GM21529 (cell line): ENCODE results near the gene RPL36AL.
"Not testable (repeated sequence)": the region's sequence is repeated elsewhere in the genome, so short reads cannot be mapped to it uniquely, and the experiment has no call there.

ENCODE experiments used
- ATAC-seq: cut with Tn5 transposase; IDR thresholded peaks from one replicate; pipeline ENCODE4 v1.9.1; 2021; ENCODE audit not compliant: unreplicated experiment

The RPL36AL gene

DNA sequence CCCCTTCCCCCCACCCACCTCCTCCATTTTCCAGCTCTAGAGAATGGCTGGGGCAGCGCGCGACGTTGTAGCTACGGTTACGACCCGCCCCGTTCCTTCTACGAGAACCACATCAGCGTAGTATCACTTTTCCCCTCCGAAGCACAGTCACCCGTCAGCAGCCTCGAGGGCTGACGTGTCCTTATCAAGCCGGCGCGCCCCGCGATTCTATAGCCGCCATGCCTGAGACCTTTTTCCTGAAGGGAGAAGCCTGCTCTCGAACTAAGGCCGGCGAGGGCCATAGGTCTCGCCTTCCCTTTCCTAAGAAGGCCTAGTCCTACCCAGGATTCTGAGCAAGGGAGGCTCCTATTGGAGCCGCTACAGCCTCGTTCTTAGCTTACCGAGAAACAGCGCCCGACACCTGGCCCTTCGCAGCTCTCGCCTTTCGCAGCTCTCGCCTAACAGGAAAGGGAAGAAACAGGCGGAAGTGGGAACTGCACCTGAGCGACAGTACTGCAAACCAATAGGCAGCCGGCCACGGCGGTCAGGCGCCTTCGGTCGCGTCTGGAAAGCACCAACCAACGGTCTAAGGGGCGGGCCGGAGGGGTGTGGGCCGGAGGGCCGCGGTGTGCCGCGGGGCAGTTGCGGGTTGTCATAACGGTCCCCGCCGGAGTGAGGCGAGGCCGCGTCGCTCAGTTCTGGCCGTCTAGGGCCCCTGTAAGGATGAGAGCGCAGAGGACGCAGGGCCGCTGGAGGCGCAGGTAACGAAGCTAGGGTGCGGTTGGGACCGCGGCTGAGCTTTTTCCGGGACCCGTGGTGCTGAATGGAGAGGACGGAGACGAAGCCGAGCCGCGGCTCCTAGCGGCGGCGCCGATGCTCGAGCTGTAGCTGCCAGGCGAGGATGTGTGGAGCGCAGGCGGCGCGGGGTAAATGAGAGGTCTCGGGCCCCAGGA, at the start of gene RPL36AL, which contains the start of gene MGAT2:
TSS of gene RPL36AL (minus strand) at position 445 of the 932 bp plus-strand sequence. CDS start 1,522 bp downstream, outside the sequence.
TSS of gene MGAT2 (plus strand) at position 618 of the 932 bp plus-strand sequence. CDS start 470 bp downstream, outside the sequence.
- peak; percentile 91 for ATAC-seq

DNA sequence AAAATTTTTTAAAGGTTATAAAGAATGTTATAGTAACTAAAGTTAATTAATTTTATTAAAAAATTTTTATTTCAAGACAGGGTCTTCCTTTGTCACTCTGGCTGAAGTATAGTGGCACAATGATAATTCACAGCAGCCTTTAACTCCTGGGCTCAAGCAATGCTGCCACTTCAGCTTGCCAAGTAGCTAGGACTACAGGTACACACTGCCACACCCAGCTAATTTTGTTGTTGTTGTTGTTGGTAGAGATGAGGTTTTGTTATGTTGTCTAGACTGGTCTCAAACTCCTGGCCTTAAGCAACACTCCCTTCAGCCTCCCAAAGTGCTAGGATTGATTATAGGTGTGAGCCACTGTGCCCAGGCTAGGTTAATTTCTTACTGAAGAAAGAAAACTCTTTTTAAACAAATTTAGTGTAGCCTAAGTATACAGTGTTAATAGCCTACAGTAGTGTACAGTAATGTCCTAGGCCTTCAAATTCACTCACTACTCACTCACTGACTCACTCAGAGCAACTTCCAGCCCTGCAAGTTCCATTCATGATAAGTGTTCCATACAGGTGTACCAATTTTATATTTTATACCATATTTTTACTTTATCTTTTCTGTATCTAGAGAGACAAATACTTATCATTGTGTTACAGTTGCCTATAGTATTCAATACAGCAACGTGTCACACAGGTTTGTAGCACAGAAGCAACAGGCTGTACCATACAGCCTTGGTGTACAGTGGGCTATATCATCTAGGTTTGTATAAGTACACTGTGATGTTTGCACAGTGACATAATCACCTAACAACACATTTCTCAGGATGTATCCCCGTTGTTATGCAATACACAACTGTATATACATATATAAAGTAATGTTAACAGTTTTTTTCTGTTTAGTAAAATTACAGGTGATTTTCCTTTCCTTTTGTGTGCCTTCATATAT, 39.4 kb upstream of the RPL36AL start:
- ATAC-seq = no peak

- ATAC-seq = not testable (repeated sequence)
Measured at GRCh38 chr14:49657500-49657899, 37.1 kb upstream of the RPL36AL start.

GRCh38 chr14:49654511-49654910, 34.1 kb upstream of the RPL36AL start:
- no peak for ATAC-seq

GRCh38 chr14:49653508-49653907, 33.1 kb upstream of the RPL36AL start:
- no peak for ATAC-seq

DNA sequence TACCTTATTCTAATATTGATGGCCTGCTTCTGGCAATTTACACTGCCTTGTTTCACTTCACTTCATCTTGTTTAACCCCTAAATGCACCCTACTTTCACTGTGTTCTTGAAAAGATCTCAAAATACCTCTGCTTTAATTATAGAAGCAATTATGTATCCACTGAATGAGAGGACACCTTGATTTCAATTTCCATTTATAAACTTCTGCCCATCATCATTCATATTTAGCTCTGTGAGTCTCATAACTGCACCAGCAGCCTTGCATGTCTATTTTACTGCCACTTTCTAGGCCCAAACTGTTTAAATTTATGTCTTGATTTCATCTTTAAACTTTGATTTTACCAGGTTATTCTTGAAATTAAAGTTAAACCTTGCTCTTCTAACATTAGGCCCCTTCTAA, 21.7 kb upstream of the RPL36AL start:
- ATAC-seq = peak; percentile 9

DNA sequence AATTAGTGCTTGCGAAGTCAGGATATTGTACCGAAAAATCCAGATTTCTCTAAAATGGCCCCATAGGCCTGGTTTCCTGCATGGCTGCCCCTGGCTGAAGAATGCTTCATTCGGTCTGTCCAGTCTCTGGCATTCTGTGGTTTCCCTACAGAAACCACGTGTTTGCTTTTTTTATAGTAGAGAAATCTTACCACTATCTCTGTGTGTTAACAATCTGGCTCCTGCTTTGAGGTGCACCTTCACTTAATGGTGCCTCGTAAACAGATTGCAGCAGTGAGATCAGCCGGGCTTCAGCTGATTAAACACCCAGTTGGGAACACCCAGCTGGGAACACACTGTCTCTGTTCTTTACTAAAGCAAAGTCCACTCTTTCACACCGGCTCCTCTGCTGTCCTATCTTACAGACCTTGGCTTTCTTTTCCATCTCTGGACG, 21.3 kb upstream of the RPL36AL start:
- peak; percentile 51 for ATAC-seq

- no peak for ATAC-seq
Measured at GRCh38 chr14:49640540-49641417, 20.4 kb upstream of the RPL36AL start.

DNA sequence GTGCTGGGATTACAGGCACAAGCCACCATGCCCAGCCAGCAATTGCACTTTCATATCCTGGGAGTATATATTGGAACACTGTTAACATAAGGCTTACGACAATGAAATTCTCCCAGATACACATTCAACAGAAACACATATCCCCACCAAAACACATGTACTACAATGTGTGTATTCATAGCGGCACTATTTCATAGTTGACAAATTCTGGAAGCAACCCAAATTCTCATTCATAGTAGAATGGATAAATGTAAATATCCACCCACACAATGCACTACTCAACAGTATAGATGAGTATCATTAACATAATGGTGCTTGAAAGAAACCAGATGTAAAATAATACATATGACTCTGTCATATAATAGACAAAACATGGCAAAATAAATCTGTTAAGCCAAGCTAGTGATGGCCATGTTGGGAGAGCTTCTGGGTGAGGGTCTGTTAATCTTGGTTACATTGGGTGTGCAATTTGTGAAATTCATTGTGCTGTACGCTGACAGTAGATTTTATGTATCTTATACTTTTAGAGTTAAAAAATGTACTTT, 17.2 kb upstream of the RPL36AL start:
- no peak for ATAC-seq

DNA sequence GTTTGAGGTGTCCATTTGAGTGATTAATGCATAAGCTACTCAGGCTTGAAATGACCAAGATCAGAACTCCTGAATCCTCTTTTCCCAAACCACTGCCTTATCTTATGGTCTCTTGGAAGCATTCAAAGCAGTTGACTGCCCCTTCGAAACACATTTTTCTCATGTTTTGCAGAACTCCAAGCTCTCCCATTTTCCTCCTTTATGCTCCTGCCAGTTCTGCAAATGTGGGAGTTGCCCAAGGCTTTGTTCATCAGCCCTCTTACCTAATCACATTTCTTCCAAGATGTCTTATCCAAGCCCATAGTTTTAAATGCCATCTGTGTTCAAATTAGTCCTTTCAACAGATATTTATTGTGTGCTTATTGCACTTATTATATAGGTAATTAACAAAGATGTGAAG, 16.4 kb upstream of the RPL36AL start:
- no peak for ATAC-seq

DNA sequence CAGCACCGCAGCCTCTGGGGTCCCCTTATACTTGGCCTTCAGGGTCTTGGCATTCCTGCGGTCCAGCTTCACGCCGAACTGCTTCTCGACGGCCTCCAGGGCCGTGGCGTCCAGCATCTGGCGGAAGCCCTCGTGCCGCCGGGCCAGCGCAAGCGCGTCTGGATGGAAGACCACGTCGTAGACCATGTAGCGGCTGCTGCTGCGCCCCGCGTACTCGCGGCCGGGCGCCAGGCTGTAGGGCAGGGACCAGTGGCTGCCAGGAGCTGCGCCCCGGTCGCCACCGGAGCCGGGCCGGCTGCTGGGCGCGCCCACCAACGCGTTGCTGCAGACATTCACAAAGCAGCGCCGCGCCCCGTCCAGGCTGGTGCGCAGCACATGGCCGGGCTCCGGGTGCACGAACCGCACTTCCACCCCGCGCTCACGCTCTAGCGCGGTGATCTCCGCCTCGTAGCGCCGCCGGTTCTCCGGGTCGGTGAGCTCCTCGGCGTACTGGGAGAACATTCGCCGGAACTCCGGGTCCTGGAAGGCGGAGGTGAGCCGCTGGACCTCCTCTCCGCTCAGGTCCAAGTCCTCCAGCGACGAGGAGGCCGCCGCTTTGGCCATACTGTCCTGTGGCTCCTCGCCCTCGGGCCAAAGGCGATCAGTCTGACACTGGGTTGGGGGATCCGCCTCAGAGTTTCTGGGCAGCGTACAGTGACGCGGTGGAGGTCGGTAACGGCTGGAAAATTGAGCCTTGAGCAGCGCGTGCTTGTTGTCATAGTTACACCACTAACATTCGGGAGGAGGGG, 14.3 kb upstream of the RPL36AL start, which contains the start of gene DNAAF2:
TSS of gene DNAAF2 (minus strand) at position 698 of the 788 bp plus-strand sequence. CDS start at position 603, 95 bp downstream.
- ATAC-seq = peak; percentile 27

DNA sequence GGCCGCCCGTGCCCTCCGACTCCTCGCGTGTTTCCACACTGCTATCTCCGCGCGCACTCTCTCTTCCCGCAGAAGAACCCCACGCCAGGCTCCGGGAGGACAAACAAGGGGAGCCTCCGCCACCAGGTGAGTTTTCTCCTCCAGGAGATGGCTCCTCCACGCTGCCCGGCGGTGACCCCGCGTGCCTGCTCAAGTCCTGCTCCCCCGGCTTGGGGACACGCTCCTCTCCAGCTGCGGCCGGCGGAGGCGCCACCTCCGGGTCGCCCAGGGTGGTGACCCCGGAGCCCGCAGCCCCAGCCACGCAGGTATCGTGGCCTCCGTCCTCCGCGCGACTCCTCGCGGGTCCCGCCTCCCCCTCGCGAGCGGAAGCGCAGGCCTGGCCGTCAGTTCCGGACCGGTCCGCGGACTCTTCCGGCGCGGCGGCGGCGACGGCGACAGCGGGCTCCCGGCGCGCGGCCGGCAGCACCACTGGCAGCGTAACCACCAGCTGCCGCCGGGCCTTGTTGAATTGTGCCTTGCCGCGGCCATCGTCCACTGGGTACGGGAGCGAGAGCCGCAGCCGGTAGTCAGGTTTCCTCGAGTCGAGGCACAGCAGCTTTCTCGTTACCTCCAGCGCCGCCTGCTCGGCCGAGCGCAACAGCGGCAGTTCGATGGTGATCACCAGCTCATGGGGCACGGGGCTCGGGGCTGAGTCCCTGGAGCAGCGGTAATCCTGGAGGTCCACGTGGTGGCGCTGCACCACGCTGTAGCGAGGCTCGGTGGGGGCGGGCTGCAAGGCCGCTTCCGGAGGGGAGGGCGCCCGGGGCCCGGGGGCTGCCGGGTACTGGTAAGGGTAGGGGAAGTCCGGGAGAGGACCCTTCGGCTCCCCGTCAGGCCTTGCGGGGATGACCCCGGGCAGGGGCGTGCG, 13.5 kb upstream of the RPL36AL start:
- peak; percentile 74 for ATAC-seq

DNA sequence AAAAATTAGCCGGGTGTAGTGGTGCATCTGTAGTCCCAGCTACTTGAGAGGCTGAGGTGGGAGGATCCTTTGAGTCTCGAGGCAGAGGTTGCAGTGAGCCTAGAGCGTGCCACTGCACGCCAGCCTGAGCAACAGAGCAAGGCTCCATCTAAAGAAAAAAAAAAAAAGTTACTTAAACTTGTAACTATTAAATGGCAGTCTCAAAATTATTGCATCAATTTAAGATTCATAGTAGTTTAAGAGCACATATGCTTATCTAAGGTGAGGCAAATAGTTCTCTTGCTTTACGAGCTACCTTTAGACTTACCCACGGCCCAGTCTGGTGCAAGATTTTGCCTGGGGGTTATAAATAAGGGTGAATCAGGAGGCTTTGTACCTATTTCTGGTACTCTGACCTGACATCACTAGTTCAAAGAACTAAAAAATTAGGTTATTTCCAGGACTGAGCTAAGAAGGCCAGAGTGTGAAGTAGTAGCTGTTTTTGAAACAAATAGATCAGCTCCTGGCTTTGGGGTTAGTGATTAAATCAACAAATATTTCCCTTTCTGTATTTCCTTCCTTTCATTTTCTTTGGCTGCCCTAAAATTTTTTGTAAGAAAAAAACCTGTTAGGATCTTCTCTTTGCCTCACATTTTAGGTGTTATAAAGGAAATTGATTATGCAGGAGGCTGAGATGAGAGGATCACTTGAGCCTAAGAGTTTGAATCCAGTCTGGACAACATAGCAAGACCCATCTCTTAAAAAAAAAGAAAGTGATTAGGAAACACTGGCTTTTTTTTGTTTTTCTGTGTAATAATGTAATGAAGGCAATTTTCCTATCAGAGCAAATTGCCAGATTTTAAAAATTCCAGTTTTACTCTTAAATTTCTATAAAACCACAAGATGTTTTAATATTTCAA, 3.8 kb upstream of the RPL36AL start:
- ATAC-seq = no peak

DNA sequence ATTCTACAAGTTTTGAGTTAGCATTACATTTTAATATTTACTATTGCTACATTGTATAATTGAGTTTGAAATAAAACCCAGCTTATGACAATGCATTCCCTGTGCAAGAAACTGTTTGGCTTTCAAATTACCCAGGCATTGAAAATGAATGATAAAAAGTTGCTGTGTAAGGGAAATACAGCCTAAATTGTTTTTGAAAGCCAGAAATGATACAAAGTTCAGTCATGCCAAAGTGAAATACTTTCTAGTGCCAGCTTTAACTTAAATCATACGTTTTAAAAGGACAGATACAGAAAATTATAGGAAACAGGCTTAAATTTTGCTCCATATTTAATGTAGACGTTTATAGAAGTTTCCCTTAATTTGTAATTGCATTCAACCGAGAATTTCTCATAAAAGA, 3.0 kb upstream of the RPL36AL start:
- no peak for ATAC-seq

DNA sequence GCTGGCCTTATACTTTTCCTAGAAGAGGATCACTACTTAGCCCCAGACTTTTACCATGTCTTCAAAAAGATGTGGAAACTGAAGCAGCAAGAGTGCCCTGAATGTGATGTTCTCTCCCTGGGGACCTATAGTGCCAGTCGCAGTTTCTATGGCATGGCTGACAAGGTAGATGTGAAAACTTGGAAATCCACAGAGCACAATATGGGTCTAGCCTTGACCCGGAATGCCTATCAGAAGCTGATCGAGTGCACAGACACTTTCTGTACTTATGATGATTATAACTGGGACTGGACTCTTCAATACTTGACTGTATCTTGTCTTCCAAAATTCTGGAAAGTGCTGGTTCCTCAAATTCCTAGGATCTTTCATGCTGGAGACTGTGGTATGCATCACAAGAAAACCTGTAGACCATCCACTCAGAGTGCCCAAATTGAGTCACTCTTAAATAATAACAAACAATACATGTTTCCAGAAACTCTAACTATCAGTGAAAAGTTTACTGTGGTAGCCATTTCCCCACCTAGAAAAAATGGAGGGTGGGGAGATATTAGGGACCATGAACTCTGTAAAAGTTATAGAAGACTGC, 1.7 kb upstream of the RPL36AL start:
- ATAC-seq = no peak

- ATAC-seq = peak; percentile 33
Measured at GRCh38 chr14:49621114-49621881, 872 bp upstream of the RPL36AL start.
